HUES64 (cell line): ENCODE measurements around the gene SDK2.

ENCODE experiments used
- H3K27ac ChIP-seq: 2 replicates; pipeline ENCODE4 v1.7.0; 2013; ENCODE audit warnings: low read depth, low read length, inconsistent platforms
- H3K27me3 ChIP-seq: 2 replicates; pipeline ENCODE4 v1.6.1; 2013; ENCODE audit warnings: mild to moderate bottlenecking, low read length; ENCODE audit not compliant: insufficient read depth
- H3K36me3 ChIP-seq: 2 replicates; pipeline ENCODE4 v1.6.1; 2013; ENCODE audit warnings: mild to moderate bottlenecking, low read length; ENCODE audit not compliant: insufficient read depth
- H3K4me1 ChIP-seq: 2 replicates; pipeline ENCODE4 v1.6.1; 2013; ENCODE audit warnings: mild to moderate bottlenecking, low read length, moderate library complexity; ENCODE audit not compliant: insufficient read depth
- H3K4me3 ChIP-seq: 2 replicates; pipeline ENCODE4 v1.5.1; 2013; ENCODE audit warnings: mild to moderate bottlenecking, low read length, moderate library complexity
- H3K9ac ChIP-seq: 2 replicates; pipeline ENCODE4 v1.6.1; 2013; ENCODE audit warnings: mild to moderate bottlenecking, low read depth, low read length
- H3K9me3 ChIP-seq: 2 replicates; pipeline ENCODE4 v1.6.1; 2013; ENCODE audit warnings: low read depth, low read length; ENCODE audit not compliant: insufficient read depth
- WGBS: fragments of 150-250, 120-280 bp; methylation state at CpG from one replicate; pipeline ENCODE4 v1.1.7; 2013; ENCODE audit warnings: missing lambda C conversion rate; 5-methylcytosine and 5-hydroxymethylcytosine counted together

The SDK2 gene

DNA sequence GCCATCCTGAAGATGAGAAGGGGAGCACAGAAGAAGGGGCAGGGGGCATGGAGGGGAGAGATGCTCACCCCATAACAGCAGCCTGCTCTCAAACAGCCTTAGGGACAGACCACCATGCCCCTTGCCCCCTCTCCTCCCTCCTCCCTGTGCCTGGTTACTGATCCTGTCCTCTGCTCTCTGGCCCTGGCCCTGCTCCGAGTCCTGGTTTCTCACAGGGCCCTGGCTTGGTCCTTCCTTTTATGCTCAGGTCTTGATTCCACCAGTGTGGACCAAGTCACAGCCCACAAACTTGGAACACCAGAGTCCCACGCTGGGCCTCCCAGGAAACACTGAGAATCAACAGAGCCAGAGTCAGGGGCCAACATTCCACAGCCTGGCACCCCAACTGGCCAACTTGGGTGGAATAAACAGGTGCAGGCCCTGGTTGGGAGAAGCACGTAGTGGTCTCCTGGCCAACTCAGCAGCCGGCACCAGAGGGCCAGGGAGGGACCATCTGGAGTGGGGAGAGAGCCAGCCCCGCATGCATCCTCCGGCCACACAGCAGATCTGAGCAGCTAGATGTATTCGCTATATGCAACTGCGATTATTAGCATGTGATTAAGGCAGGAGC, 287.6 kb downstream of the SDK2 start:
- Histone ChIP-seq H3K27me3 (no peaks in the 10 kb centered on the region), H3K4me3 (no peak overlapping the region), H3K4me1 (peaks cover 21% of the 10 kb centered on the region), H3K9ac (no peak overlapping the region), H3K9me3 (no peaks in the 10 kb centered on the region), H3K36me3 (no peaks in the 10 kb centered on the region), H3K27ac (no peak overlapping the region)
- 91% methylated on average over 8 of the region's 8 CpGs for WGBS

DNA sequence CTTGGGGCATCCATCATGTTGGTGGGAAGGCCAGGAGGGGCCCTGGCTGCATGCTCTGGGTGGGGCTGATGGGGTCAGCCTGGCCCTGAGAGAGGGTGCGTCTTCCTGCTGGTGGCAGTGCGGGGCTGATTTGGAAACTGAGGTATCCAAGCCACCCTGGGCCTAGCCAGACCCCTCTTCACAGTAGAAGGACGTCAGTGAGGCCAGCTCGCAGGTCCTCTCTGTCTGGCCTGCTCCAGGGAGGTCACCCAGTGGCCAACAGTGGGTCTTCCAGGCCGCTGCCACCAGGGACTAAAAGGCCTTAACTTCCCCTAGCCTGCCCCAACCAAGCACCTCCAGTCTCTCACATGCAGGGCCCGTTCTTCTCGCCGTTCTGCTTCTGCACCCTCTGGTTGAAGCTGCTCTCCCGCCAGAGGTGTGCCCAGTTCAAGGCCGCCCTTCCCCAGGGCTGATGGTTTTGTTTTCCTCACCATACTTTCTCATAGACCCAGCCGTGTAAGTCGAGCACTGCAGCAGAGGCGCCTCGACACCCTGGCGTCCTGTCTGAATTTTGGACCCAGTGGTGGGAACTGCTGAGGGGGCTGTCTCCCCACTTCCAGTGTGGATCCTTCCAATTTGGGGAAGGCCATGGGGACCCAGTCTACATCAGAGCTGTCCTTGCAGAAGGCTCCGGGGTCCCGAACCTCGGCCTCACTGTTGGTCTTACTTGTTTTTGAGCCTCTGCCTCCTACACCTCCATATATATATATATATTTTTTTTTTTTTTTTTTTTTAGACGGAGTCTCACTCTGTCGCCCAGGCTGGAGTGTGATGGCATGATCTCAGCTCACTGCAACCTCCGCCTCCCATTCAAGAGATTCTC, 289.6 kb downstream of the SDK2 start:
- WGBS: 89% methylated on average over 20 of the region's 21 CpGs
- H3K27ac ChIP-seq: no peak overlapping the region
- no peaks in the 10 kb centered on the region for H3K9me3 ChIP-seq
- H3K27me3 ChIP-seq: no peaks in the 10 kb centered on the region
- H3K36me3 ChIP-seq: no peaks in the 10 kb centered on the region
- H3K4me1 ChIP-seq: peaks cover 3% of the 10 kb centered on the region; the same call in 1 of the 2 replicates
- no peak overlapping the region for H3K4me3 ChIP-seq
- H3K9ac ChIP-seq: no peak overlapping the region

DNA sequence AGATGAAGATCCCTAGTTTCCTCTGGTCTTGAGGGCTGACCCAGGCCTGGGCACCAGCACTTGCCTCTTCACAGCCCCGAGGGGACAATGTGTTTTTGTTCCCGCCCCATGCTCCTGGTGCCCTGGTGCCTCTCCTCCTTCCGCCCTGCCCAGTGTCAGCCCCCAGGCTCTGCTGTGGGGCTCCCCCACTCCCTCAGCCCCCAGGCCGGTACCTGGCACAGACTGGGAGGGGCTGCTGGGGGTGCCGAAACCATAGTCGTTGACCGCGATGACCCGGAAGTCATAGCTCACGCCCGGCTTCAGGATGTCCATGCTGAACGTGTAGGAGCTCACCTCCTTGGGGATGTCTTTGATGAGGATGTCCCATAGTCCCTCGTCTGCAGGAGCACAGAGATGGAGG, 292.0 kb downstream of the SDK2 start:
- Histone ChIP-seq H3K36me3 (no peaks in the 10 kb centered on the region), H3K9ac (no peak overlapping the region), H3K27ac (no peak overlapping the region), H3K4me3 (no peak overlapping the region), H3K4me1 (peaks cover 16% of the 10 kb centered on the region; the same call in 1 of the 2 replicates), H3K9me3 (no peaks in the 10 kb centered on the region), H3K27me3 (no peaks in the 10 kb centered on the region)
- WGBS: 92% methylated on average over 13 of the region's 13 CpGs

DNA sequence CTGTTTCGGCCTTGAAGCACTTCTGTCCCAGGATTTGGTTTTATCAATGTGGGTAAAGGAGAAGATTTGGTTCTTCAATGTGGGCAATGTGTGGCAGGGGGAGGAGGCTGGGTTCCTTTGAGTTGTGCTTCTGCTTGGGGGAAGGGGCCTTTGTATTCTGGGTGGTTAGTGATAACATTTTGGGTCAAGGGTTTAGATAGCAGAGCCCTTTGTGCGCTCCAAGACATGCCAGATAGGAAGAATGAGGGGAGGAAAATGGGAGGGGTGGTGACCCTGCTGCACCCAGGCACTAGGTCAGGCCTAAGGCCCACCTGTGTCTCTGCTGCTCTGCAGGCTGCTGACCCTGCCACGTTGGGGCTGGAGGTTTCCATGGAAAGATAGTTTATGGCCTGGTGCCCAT, 292.5 kb downstream of the SDK2 start:
- Histone ChIP-seq H3K4me1 (peaks cover 16% of the 10 kb centered on the region; the same call in 1 of the 2 replicates), H3K36me3 (no peaks in the 10 kb centered on the region), H3K4me3 (no peak overlapping the region), H3K9ac (no peak overlapping the region), H3K27ac (no peak overlapping the region), H3K27me3 (no peaks in the 10 kb centered on the region), H3K9me3 (no peaks in the 10 kb centered on the region)
- WGBS: 82% methylated on average over 3 of the region's 3 CpGs

DNA sequence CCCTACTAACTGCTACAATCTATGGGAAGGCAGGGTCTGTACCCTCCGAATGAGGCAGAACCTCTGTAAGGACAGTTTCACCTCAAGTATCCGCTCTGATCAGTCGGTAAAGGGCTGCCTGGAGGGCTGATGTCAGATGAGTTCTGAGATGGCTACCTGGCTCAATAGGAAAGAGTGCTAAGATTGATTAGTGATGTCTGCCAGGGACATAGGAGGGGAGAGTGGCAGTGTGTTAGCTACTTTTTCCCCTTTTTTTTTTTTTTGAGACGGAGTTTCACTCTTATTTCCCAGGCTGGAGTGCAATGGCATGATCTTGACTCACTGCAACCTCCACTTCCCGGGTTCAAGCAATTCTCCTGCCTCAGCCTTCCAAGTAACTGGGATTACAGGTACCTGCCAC, 293.4 kb downstream of the SDK2 start:
- no peaks in the 10 kb centered on the region for H3K27me3 ChIP-seq
- peaks cover 16% of the 10 kb centered on the region; the same call in 1 of the 2 replicates for H3K4me1 ChIP-seq
- WGBS: 95% methylated on average over 5 of the region's 5 CpGs

DNA sequence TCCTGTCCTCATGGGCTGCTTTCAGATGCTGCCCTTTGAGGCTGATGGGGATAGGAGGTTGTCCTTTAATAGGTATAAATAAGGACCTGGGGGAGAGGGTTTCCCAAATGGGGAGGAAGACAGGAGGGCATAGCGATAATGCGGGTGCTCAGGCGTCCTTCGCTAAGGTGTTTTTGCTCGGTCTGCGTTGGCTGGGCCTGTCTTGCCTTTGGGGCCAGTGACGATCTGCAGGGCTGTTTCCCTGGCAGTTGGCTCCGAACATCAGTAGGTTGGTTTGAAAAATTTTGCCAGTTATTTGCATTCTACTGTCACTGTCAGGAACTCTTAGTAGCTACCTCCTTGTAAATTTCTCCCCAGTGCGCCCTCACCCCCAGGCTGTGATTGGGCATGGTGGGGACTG, 294.6 kb downstream of the SDK2 start:
- Histone ChIP-seq H3K4me3 (no peak overlapping the region), H3K4me1 (peaks cover 17% of the 10 kb centered on the region; the same call in 1 of the 2 replicates), H3K9ac (no peak overlapping the region), H3K36me3 (no peaks in the 10 kb centered on the region), H3K27me3 (no peaks in the 10 kb centered on the region), H3K27ac (no peak overlapping the region), H3K9me3 (no peaks in the 10 kb centered on the region)
- 93% methylated on average over 9 of the region's 9 CpGs for WGBS

More for the DNA sequence above, 293.4 kb downstream of the SDK2 start:
- H3K27ac ChIP-seq: no peak overlapping the region
- no peaks in the 10 kb centered on the region for H3K36me3 ChIP-seq
- no peak overlapping the region for H3K4me3 ChIP-seq
- H3K9me3 ChIP-seq: no peaks in the 10 kb centered on the region
- no peak overlapping the region for H3K9ac ChIP-seq

DNA sequence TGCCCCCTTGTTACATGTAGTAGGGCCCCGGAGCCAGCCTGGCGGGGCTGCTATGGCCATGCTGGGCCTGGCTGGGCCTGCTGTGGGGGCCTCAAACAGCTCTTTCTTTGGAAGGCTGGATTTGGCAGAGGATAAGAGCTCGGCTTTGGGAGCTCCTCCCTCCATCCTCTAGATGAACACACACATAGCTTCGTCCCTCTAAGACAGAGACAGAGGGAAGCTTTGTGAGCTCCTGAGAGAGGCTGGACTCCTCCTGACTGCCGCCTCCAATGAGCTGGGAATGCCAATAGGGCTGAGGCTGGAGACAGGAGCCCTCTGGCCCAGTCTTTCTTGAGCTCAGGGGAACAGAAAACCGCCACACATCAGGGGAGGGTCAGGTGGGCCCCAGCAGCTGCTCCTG, 295.1 kb downstream of the SDK2 start:
- 0 out of 2 replicates have a peak overlapping the region, but pooled peaks have one; percentile 24 for H3K9ac ChIP-seq
- H3K27ac ChIP-seq: no peak overlapping the region
- 75% methylated on average over 6 of the region's 6 CpGs for WGBS
- H3K9me3 ChIP-seq: no peaks in the 10 kb centered on the region
- H3K36me3 ChIP-seq: no peaks in the 10 kb centered on the region
- no peaks in the 10 kb centered on the region for H3K27me3 ChIP-seq
- H3K4me1 ChIP-seq: peaks cover 22% of the 10 kb centered on the region
- H3K4me3 ChIP-seq: no peak overlapping the region

DNA sequence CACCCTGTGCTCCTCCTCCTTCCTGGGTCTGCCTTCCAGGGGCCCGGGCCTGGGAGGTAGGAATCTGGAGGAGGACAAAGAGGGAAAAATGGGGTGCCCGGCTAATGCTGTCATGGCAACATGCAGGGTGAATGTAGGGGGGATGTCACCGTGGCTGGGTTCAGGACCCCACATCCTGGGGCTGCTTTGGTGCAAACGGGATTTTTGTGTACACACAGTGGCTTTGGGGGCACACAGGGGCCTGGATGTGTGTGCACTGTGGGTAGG, 295.5 kb downstream of the SDK2 start:
- no peaks in the 10 kb centered on the region for H3K36me3 ChIP-seq
- no peak overlapping the region for H3K4me3 ChIP-seq
- H3K9me3 ChIP-seq: no peaks in the 10 kb centered on the region
- no peaks in the 10 kb centered on the region for H3K27me3 ChIP-seq
- peaks cover 26% of the 10 kb centered on the region for H3K4me1 ChIP-seq
- H3K27ac ChIP-seq: no peak overlapping the region
- 0 out of 2 replicates have a peak overlapping the region, but pooled peaks have one; percentile 24 for H3K9ac ChIP-seq
- 65% methylated on average over 4 of the region's 4 CpGs for WGBS

DNA sequence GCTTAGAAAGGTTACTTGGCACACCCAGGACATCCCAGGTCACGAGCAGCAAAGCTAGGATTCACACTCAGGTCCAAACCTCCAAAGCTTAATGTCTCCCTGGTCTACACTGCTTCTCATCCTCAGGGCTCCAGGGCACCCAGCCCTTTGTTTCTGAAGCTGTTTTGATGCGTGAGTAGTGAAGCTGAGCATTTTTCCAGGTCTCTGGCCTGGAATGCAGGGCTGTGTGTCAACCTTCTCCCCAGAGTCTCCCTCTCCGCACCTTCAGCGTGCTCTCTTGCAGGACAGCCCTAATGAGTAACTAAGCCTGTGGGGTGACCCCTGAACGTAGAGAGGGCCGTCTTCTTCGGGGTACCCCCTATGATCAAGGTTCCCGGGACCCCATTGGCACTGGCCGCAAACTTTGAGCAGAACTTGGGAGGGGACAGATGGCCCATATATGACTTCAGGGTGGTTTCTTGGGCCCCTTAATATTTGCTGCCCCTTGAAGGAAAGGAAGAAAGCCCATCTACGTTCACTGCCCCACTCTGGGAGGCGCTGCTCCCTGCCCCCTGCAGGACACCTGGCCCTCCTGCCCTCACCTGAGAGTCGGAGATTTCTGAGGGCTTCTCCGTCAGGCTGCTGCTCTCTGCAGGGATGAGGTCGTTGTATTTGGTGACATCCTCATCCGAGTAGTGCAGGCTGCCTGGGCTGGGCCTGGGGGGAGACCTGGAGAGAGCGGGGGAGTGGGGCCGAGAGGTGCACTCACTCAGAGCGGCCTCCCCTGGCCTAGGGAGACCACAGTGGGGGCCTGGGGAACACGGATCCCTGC, 296.0 kb downstream of the SDK2 start:
- WGBS: 80% methylated on average over 19 of the region's 19 CpGs
- H3K27ac ChIP-seq: no peak overlapping the region
- no peaks in the 10 kb centered on the region for H3K27me3 ChIP-seq
- peaks cover 30% of the 10 kb centered on the region for H3K4me1 ChIP-seq
- no peaks in the 10 kb centered on the region for H3K36me3 ChIP-seq
- H3K4me3 ChIP-seq: no peak overlapping the region
- H3K9me3 ChIP-seq: no peaks in the 10 kb centered on the region
- 0 out of 2 replicates have a peak overlapping the region, but pooled peaks have one; percentile 24 for H3K9ac ChIP-seq

DNA sequence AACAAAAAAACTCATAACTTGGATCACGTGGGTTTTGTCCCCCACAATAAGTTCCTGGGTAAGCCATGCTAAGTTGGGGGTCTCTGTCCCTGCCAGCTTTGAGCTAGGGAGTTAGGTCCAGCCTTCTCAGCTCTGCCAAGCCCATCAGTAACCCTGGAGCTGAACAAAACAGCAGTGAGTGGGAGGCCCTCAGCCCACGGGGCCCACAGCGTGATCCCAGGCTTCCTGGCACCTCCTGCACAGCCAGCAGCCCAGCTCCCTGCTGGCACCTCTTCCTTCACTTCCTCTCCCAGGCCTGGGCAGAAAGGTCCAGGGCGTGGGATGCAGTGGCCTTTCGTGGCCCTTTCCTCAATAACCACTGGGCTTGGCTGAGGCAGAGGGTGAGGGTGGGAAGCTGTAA, 296.9 kb downstream of the SDK2 start:
- H3K27ac ChIP-seq: no peak overlapping the region
- no peak overlapping the region for H3K9ac ChIP-seq
- H3K27me3 ChIP-seq: no peaks in the 10 kb centered on the region
- H3K9me3 ChIP-seq: no peaks in the 10 kb centered on the region
- peaks cover 38% of the 10 kb centered on the region for H3K4me1 ChIP-seq
- no peak overlapping the region for H3K4me3 ChIP-seq
- 73% methylated on average over 3 of the region's 5 CpGs for WGBS
- H3K36me3 ChIP-seq: no peaks in the 10 kb centered on the region
